ENCODE data around the gene ANKFY1.
"Not testable (repeated sequence)": the region's sequence is repeated elsewhere in the genome, so short reads cannot be mapped to it uniquely, and the experiment has no call there.

Gene ANKFY1

GRCh38 chr17:4148611-4149308 lies 115.0 kb downstream of the ANKFY1 start:
- DNase-seq: no peak

GRCh38 chr17:4147751-4148310 lies 115.9 kb downstream of the ANKFY1 start:
- no peak for DNase-seq

- DNase-seq: no peak
Measured at GRCh38 chr17:4146641-4147040, 117.1 kb downstream of the ANKFY1 start.

- DNase-seq: no peak
Measured at GRCh38 chr17:4144422-4144747, 119.4 kb downstream of the ANKFY1 start.

GRCh38 chr17:4143563-4144421 lies 120.0 kb downstream of the ANKFY1 start:
- peak; percentile 82 to 91 for DNase-seq

GRCh38 chr17:4142107-4142900 lies 121.5 kb downstream of the ANKFY1 start:
- peak in 1 of 2 experiments; percentile 39 for DNase-seq

- DNase-seq: no peak
Measured at GRCh38 chr17:4140125-4140524, 123.7 kb downstream of the ANKFY1 start.

- DNase-seq: not testable (repeated sequence)
Measured at GRCh38 chr17:4138906-4139526, 124.8 kb downstream of the ANKFY1 start.

- DNase-seq: no peak
Measured at GRCh38 chr17:4136373-4136772, 127.4 kb downstream of the ANKFY1 start.

- DNase-seq: no peak
Measured at GRCh38 chr17:4135489-4135888, 128.3 kb downstream of the ANKFY1 start.

- no peak for DNase-seq
Measured at GRCh38 chr17:4134721-4135120, 129.1 kb downstream of the ANKFY1 start.

- no peak for DNase-seq
Measured at GRCh38 chr17:4130715-4131114, 133.1 kb downstream of the ANKFY1 start.

- no peak for DNase-seq
Measured at GRCh38 chr17:4127555-4127954, 136.2 kb downstream of the ANKFY1 start.

- DNase-seq: no peak
Measured at GRCh38 chr17:4125552-4125951, 138.2 kb downstream of the ANKFY1 start.

- no peak for DNase-seq
Measured at GRCh38 chr17:4124999-4125398, 138.8 kb downstream of the ANKFY1 start.

- no peak for DNase-seq
Measured at GRCh38 chr17:4120332-4120731, 143.4 kb downstream of the ANKFY1 start.

- DNase-seq: no peak
Measured at GRCh38 chr17:4119299-4119698, 144.5 kb downstream of the ANKFY1 start.

- no peak for DNase-seq
Measured at GRCh38 chr17:4118015-4118743, 145.6 kb downstream of the ANKFY1 start.

- DNase-seq: no peak
Measured at GRCh38 chr17:4116516-4116915, 147.3 kb downstream of the ANKFY1 start.

All from NCI-H2081 (cell line).